ENCODE results near the gene HMG20B.

The HMG20B gene

DNA sequence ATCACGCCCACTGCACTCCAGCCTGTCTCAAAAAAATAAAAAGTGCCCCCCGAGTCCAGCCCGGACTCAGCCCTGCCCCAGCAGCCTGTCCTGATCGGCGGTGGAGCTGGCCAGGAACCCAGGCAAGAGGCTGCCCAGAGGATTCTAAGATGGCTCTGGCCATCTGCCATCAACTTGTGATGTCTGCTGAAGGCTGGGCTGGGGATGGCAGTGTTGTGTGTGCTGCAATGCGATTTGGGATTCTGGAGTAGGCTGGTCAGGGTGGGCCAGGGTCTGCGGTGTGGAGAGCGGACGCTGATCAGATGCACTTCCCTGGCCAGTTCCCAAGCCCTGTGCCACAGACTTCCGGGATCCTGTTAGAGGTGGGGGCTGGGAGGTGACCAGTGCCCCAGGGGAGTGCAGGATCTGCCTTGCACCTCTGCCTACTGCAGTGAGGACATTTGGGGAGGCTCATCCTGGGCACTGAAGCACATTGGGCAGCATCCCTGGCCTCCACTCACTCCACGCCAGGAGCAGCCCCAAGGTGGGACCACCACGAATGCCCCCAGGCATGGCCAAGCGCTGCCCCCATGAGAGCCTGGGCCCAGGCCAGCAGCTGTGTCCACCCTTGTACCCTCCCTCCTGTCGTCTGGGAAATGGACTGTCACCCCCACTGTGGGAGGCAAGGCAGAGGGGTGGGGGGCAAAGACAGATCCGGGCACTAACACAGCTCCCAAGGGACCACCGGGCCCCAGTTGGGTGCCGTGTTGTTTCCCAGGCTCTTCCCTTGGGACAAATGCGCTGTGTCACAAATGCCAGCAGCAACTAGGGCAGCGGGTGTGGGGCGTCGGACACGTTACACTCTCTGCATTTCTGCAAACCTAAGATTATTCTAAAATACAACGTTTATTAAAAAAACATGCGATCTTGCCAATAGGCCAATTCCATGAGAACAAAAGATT is 37.3 kb downstream of the HMG20B start:
- no peak for DNase-seq

- DNase-seq: no peak
Measured at GRCh38 chr19:3610745-3611717, 38.3 kb downstream of the HMG20B start.

DNA sequence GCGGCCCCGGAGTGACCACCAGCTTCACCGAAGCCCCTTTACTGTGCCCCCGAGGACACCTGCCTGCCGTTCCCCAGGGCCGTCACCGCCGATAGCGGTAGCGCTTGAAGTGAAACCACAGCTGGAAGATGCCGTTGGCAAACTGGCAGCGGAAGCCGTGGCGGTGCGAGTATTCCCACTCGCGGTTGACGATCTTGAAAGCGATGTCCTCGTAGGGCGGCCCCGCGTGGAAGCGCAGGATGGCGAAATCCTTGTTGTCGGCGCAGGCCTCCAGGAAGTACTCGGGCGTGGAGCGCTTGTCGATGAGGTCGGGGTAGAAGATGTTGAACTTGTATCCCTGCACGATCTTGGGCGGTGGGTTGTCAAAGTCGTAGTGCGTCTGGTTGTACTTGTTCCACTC is 39.1 kb downstream of the HMG20B start:
- no peak for DNase-seq

GRCh38 chr19:3612330-3612729 is 39.6 kb downstream of the HMG20B start:
- DNase-seq: no peak

DNA sequence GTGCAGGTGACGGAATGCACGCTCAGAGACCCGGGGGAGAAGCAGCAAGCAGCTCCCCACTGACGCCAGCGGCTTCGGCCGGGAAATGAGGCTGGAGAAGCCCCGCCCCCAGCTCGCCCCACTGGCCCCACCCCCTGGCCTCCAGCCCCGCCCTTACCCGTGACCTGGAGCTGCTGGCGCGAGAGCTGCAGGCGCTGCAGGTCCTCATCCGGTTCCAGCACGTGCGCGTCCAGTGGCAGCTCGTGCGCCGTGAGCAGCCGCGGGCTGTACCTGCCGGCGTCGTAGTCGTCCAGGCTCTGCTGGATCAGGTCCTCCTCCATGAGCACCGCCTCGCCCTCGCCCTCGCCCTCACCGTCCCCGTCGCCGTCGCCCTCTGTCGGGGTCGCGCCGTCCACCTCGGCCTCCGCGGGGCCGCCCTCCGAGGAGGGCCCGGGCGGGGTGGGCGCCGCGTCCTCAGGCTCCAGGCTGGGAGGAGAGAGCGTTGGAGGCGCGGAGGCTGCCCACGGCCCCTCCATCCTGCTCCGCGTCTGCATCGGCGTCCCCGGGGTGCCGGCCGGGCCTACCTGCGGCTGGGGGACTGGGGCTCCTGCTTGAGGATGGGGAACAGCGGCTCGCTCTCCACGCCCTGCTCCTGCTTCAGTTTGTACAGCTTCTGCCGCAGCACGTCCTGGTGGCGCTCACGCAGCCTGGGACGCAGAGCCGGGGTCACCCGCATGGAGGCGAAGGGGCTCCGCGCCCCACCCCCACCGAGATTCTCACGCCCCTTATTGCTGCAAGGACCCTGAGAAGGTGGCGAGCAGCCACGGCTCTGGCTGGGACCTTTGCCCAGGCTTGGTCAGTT is 40.4 kb downstream of the HMG20B start:
- no peak for DNase-seq

DNA sequence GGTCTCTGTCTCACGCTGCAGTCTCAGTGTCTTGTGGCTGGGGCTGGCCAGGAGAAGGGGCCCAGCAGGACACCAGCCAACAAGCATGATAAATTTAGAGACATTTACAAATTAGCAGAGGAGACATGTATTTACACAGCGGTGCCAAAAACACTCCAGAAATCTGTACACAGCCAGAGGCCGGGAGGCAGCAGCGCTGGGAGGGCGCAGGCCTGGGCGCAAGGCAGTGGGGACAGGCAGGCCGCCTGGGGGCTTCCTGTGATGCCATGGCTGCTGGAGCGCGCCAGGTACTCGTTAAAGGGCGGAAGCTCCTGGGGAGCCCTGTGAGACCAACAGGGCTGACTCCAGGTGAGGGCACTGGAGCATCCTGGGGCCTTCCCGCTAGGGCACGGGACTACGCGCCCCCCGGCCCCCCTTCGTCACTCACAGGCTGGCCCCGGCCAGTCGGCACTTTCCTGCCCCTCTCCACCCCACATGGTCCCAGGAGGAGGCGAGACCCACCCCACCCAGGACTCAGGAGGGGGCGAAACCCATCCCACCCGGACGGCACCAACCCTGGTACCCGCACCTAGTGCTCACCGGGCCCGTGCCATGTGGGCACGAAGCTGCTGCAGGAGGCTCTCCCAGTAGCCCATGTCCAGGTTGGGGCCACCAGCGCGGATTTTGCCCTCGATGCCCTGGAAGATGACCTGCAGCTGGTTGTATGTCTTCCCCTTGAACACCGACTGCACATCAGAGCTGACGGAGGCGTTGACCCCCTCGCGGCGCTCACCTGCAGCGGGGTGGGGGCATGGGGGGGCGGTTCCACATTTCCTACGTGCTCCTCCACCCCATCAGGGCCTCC is 41.3 kb downstream of the HMG20B start:
- DNase-seq: no peak

- DNase-seq: no peak
Measured at GRCh38 chr19:3614858-3615505, 42.2 kb downstream of the HMG20B start.

DNA sequence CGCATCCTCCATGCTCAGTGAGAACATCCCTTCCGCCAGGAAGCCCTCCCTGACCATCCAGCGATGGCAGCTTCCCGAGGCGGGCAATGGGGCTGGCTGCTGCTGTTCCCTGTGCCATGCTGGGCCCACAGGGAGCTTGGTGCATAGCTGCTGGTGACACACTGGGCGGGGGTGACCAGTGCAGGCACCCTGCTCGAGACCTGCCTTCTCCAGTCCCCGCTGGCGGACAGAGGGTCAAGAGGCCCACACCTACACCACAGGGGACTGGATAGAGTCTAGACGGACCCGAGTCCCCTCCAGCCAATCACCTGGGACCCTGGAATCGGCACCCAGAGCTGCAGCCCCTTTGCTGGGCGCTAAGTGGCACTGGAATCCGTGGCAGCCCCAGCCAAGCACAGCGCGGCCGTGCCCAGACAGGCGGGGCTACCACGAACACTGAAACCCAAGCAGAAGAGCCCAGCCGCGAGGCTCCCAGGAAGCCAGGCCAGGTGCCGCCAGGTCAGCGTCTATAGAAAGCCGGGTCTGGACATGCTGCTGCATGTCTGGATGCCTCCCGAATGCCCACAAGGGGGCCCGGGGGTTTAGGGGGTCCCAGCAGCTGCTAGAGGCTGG is 42.9 kb downstream of the HMG20B start:
- no peak for DNase-seq

- DNase-seq: no peak
Measured at GRCh38 chr19:3617463-3617862, 44.7 kb downstream of the HMG20B start.

DNA sequence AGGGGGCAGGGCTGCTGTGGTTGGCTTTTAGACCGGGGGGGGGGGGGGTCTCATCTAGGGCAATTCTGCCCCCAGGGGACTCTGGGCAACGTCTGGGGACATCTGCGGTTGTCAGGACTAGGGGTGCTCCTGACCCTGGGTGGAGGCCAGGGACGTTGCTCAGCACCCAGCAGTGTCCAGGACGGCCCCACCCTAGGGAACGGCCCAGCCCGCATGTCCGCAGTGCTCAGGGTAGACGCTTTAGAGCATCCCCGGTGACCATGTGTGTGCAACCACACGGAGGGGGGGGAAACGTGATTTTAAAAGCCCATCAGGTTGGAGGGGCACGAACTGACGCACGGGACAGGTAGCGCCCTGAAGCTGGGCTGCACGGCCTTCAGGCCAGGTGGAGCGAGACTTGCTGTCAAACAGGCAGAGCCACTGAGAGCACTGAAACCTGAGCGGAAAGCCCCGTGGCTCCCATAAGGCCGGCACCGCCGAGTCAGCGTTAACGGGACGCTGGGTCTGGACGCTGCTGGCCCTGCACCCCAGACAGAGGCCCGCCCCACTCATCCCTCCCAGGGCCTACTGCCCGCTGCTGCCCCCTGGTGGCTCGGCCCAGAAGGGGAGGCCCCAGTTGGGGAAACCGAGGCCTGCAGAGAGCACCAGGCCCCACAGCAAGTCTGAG is 45.5 kb downstream of the HMG20B start:
- no peak for DNase-seq

- no peak for DNase-seq
Measured at GRCh38 chr19:3618811-3619630, 46.3 kb downstream of the HMG20B start.

DNA sequence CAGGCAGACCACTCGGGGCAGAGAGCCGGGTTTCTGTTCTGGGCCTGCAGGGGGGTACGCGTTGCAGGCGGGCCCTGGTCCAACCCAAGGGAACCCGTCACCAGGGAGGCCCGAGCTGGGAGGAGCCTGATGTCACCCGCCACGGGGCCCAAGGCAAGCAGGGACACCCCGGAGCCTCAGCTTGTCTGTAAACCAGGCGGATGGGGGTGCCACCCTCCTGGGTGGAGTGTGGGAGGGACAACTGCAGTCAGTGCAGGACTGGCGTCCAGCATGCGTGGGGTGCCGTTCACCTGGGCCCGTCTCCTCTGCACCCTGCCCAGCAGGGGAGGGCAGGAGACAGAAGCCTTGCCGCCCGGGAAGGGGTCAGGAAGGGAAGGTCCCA is 46.9 kb downstream of the HMG20B start:
- no peak for DNase-seq

- DNase-seq: no peak
Measured at GRCh38 chr19:3620145-3620816, 47.5 kb downstream of the HMG20B start.

DNA sequence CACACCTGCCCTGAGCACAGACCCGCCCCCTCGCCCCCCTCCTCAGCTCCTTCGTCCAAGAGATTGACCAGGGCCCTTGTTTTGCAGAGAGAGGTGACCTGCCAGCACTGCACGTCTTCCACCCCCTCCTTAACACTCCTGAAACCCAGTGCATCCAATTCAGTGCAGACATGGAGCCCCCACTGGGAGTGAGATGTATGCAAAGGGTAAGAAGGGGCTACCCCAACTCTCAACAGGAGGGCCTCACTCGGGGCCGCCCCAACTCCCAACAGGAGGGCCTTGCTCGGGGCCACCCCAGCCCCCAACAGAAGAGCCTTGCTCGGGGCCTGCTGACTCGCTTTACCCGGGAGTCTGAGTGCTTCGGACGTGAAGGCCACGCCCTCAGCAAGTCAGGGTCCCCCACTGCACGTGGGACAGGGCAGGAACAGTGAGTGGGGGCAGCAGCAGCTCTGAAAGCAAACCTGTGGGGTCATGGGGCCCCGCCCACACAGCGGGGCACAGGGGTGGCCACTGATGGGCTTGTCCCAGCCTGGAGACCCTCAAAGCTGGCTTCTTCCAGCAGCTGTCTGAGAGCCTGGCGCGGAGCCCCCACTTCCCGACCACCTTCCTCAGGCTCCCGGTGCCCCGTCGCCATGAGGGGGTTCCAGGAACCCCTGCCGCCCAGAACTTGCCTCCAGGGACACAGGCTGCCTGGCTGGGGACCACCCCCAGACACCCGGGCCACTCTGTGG is 48.2 kb downstream of the HMG20B start:
- no peak for DNase-seq

DNA sequence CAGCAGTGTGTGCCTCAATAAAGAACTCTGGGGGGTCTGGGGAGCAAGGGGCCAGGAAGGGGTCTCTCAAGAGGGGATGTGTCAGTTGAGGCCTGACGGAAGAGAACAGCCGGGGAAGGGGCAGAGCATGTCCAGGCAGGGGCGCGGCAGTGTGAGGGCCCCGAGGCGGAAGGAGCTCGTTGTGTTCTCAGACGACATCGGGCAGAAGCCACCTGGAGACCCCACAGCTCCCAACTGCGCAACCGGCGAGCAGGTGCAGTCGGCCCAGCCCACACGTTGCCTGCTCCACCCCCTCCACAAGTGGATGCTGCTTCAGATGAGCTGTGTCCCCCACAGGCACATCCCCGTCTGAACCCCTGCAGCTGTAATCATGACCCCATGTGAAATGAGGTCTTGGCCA is 48.9 kb downstream of the HMG20B start:
- DNase-seq: no peak

DNA sequence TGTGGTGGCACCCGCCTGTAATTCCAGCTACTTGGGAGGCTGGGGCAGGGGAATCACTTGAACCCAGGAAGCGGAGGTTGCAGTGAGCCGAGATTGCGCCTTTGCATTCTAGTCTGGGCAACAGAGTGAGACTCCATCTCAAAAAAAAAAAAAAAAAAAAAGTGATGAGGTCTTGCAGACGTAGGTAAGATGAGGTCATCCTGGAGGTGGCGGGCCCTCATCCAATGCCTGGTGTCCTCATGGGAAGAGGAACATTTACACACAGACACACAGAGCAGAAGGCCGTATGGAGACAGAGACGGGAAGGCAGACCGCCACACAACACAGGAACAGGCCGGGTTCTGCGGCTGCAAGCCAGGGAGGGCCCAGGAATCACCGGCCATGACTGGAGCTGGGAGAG is 49.5 kb downstream of the HMG20B start:
- DNase-seq: no peak

GRCh38 chr19:3623716-3624115 is 51.0 kb downstream of the HMG20B start:
- DNase-seq: no peak

DNA sequence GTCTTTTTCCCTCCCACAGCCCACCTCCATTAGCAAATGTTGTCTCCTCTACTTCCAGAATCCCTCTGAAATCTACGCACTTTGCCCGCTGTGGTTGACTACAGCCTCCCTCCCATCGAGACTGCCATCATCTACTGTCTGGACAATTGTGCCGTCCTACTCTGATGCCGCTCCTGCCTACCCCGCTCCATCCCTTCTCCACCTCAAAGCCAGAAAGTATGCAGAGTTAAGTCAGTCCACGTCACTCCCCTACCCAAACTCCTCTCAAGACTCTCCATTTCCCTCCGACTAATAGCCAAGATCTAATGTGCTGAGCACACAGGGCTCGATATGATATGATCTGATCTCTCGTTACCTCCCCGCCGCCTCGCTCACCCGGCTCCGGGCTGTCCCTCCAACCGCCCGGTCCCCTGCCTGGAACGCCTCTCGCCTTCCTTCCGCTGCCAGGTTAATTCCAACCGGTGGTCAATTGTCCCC is 53.3 kb downstream of the HMG20B start:
- no peak for DNase-seq
